ENCODE results near the gene NFIC. TPM values are rescaled to one million over a fixed set of nuclear protein-coding genes. Genes with fewer than 3 reads are reported as not detected.
A peak's percentile ranks its signal among the peaks of the same experiment; 100 is the strongest.
"Not testable (repeated sequence)": the region's sequence is repeated elsewhere in the genome, so short reads cannot be mapped to it uniquely, and the experiment has no call there.

Gene NFIC
- total RNA-seq, 1 experiment from 2014 or later: 75.6 TPM

- peak overlapping the region; percentile 68 for H3K4me3 ChIP-seq
- H3F3A ChIP-seq (ENCODE audit: insufficient read depth, low read depth): peaks cover 12% of the 10 kb centered on the region; the same call in 1 of the 2 replicates
- no peak overlapping the region for H2AFZ ChIP-seq
- ChIA-PET CTCF (interaction anchor here (0.6 kb wide), 1 partner anchor 203 kb away, joined by 3 read pairs; no protein-coding TSS in a partner anchor), POLR2A (ENCODE audit: unreplicated experiment) (interaction anchor here (0.7 kb wide), 1 partner anchor 231 kb away, joined by 3 read pairs; no protein-coding TSS in a partner anchor)
- TF ChIP-seq, protein P1, sequence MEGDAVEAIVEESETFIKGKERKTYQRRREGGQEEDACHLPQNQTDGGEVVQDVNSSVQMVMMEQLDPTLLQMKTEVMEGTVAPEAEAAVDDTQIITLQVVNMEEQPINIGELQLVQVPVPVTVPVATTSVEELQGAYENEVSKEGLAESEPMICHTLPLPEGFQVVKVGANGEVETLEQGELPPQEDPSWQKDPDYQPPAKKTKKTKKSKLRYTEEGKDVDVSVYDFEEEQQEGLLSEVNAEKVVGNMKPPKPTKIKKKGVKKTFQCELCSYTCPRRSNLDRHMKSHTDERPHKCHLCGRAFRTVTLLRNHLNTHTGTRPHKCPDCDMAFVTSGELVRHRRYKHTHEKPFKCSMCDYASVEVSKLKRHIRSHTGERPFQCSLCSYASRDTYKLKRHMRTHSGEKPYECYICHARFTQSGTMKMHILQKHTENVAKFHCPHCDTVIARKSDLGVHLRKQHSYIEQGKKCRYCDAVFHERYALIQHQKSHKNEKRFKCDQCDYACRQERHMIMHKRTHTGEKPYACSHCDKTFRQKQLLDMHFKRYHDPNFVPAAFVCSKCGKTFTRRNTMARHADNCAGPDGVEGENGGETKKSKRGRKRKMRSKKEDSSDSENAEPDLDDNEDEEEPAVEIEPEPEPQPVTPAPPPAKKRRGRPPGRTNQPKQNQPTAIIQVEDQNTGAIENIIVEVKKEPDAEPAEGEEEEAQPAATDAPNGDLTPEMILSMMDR (conservative IDR thresholded peaks at IDR 0.05): no peak
- TF ChIP-seq EZH2 (IDR thresholded peaks at IDR 0.05; ENCODE audit: low read depth): no peak
- H3K9me3 ChIP-seq (ENCODE audit: insufficient read depth, low read depth): no peaks in the 10 kb centered on the region
- H3K27me3 ChIP-seq (ENCODE audit: insufficient read depth, low read depth): no peaks in the 10 kb centered on the region
- no peaks in the 10 kb centered on the region for H3K36me3 ChIP-seq (ENCODE audit: low read depth)
- H3K27ac ChIP-seq: no peak overlapping the region
- BruUV-seq (replicated peaks): TSS peak; percentile 45
- no peaks in the 10 kb centered on the region for H3K9me2 ChIP-seq (ENCODE audit: insufficient read depth)
- DNase-seq: no peak
- H3K4me2 ChIP-seq: peak overlapping the region; percentile 82
- peaks cover 55% of the 10 kb centered on the region for H3K79me2 ChIP-seq (ENCODE audit: low read depth)
- H4K20me1 ChIP-seq (ENCODE audit: insufficient read depth): peaks cover 22% of the 10 kb centered on the region
- H3K4me1 ChIP-seq (replicated peaks; ENCODE audit: insufficient read depth): 0 out of 2 replicates have a peak, but pooled peaks cover 10% of the 10 kb centered on the region
- intact Hi-C loops (cut with micrococcal nuclease; ENCODE audit: unreplicated experiment): no loop called here
These were observed 141.2 kb downstream of the NFIC start for GRCh38 chr19:3507371-3508120.

- POLR2A ChIA-PET (ENCODE audit: unreplicated experiment); DNase-seq; H3K4me2 ChIP-seq; H3K9me3 ChIP-seq (ENCODE audit: insufficient read depth, low read depth); H2AFZ ChIP-seq; H3K36me3 ChIP-seq (ENCODE audit: low read depth); CTCF ChIA-PET; H3K27me3 ChIP-seq (ENCODE audit: insufficient read depth, low read depth); H3K4me3 ChIP-seq; H3K9me2 ChIP-seq (ENCODE audit: insufficient read depth); BruUV-seq (replicated peaks); intact Hi-C loops (cut with micrococcal nuclease; ENCODE audit: unreplicated experiment); H3K27ac ChIP-seq: not testable (repeated sequence)
- Histone ChIP-seq H3K79me2 (ENCODE audit: low read depth) (peaks cover 60% of the 10 kb centered on the region), H4K20me1 (ENCODE audit: insufficient read depth) (peaks cover 22% of the 10 kb centered on the region), H3K4me1 (replicated peaks; ENCODE audit: insufficient read depth) (0 out of 2 replicates have a peak, but pooled peaks cover 10% of the 10 kb centered on the region), H3F3A (ENCODE audit: insufficient read depth, low read depth) (peaks cover 12% of the 10 kb centered on the region; the same call in 1 of the 2 replicates)
These were observed 141.8 kb downstream of the NFIC start for GRCh38 chr19:3508121-3508661.

GRCh38 chr19:3508771-3509535 is 142.6 kb downstream of the NFIC start:
- no peaks in the 10 kb centered on the region for H3K27me3 ChIP-seq (ENCODE audit: insufficient read depth, low read depth)
- intact Hi-C loops (cut with micrococcal nuclease; ENCODE audit: unreplicated experiment): no loop called here
- peaks cover 60% of the 10 kb centered on the region for H3K79me2 ChIP-seq (ENCODE audit: low read depth)
- BruUV-seq (replicated peaks): no TSS peak
- H3F3A ChIP-seq (ENCODE audit: insufficient read depth, low read depth): peaks cover 12% of the 10 kb centered on the region; the same call in 1 of the 2 replicates
- H3K4me1 ChIP-seq (replicated peaks; ENCODE audit: insufficient read depth): 0 out of 2 replicates have a peak, but pooled peaks cover 10% of the 10 kb centered on the region
- no peak overlapping the region for H2AFZ ChIP-seq
- H3K4me2 ChIP-seq: no peak overlapping the region
- CTCF ChIA-PET: no interaction called here
- no peaks in the 10 kb centered on the region for H3K36me3 ChIP-seq (ENCODE audit: low read depth)
- TF ChIP-seq, protein P1 (conservative IDR thresholded peaks at IDR 0.05): no peak
- TF ChIP-seq EZH2 (IDR thresholded peaks at IDR 0.05; ENCODE audit: low read depth): no peak
- H3K9me2 ChIP-seq (ENCODE audit: insufficient read depth): no peaks in the 10 kb centered on the region
- H3K9me3 ChIP-seq (ENCODE audit: insufficient read depth, low read depth): no peaks in the 10 kb centered on the region
- H3K27ac ChIP-seq: no peak overlapping the region
- no peak for DNase-seq
- H4K20me1 ChIP-seq (ENCODE audit: insufficient read depth): peaks cover 22% of the 10 kb centered on the region
- POLR2A ChIA-PET (ENCODE audit: unreplicated experiment): interaction anchor here (0.6 kb wide), 2 partner anchors 33 to 958 kb away, joined by 4 to 7 read pairs; no protein-coding TSS in a partner anchor
- H3K4me3 ChIP-seq: no peak overlapping the region
